GM21515 (cell line): ENCODE measurements around the gene SCYL1.

ENCODE experiments used
- ATAC-seq: cut with Tn5 transposase; IDR thresholded peaks from one replicate; pipeline ENCODE4 v1.9.1; 2021; ENCODE audit not compliant: unreplicated experiment

The SCYL1 gene

GRCh38 chr11:65565624-65566453, 41.0 kb downstream of the SCYL1 start:
- ATAC-seq: no peak

DNA sequence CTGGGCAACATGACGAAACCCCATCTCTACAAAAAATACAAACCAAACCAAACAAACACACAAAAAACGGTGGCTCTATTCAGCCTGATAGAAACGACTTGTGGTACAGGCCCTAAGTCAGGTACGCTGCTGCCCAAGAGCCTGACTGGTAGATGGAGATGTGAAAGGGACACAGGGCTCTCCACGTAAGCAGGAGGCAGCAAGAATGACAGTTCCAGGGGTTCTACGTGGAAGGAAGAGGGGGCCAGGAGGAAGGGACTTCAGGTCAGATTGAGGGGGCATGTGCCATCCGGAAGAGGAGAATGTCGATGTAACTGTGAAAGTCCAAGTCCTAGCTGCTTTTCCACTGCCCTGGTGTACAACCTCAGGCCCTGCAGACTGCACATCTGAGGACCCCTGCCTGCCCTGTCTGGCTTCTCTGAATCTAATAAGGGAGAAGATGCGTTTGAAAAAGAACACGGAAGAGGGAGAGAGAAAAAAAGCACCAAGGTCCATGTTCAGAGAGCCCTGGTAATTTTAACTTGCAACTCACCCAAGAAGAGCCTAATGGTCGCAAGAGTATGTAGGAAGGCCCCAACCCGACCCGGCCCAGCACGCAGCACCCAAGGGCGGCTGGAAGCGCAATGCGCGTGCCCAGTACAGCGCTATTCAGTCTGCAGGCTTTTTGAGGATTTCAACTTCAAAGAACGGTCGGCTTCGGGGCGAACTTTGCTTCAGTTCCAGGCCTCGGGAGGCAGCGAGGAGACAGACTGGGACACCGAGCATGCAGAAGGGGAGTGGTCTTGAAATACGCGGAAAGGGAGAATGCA, 44.5 kb downstream of the SCYL1 start:
- no peak for ATAC-seq

DNA sequence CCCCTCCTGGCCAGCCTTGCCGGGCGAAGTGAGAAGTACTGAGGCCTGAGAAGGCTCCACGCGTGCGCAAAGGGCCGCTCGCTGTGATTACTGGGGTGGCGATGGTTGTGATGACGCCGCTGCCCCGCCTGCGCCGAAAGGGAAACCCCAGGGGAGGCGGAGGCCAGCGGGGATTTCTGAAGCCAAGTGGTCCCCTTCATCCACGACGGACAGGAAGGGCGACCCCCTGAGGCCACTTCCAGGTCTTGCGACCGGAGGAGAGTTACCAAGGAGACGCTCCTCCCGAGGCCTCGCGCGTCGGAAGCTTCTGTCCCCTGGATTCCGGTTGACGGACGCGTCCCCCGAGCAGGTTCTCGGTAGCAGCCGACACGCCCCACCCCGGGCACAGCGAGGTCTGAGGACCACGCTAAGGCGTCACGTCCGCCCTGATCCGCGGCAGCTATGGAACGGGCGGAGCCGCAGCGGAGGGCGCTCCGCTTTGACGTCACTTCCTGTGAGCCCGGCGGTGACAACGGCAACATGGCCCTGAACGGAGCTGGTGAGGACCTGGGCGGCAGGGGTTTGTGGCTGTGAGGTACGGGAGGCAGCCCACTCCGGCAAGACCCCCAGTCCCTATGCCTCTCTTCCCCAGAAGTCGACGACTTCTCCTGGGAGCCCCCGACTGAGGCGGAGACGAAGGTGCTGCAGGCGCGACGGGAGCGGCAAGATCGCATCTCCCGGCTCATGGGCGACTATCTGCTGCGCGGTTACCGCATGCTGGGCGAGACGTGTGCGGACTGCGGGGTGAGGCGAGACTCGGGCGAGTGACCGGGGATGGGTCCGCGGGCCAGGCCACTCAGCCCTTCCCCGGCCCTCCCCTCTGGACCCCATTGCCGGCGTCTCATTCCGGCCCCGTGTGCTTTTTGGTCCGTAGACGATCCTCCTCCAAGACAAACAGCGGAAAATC, 45.4 kb downstream of the SCYL1 start, which contains the start of gene ZNRD2:
Gene ZNRD2, plus strand, starts transcription at position 505 of the 946 bp plus-strand sequence. Its CDS starts 15 bp downstream, at position 520.
- ATAC-seq: peak; percentile 56

DNA sequence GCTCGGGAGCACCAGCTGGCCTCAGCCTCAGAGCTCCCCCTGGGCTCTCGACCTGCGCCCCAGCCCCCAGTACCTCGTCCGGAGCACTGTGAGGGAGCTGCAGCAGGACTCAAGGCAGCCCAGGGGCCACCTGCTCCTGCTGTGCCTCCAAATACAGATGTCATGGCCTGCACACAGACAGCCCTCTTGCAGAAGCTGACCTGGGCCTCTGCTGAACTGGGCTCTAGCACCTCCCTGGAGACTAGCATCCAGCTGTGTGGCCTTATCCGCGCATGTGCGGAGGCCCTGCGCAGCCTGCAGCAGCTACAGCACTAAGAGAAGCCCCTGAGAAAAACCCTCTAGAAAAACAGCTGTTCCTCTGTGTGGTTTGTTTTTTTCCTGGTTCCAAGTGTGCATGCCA, 46.5 kb downstream of the SCYL1 start:
- ATAC-seq: no peak

DNA sequence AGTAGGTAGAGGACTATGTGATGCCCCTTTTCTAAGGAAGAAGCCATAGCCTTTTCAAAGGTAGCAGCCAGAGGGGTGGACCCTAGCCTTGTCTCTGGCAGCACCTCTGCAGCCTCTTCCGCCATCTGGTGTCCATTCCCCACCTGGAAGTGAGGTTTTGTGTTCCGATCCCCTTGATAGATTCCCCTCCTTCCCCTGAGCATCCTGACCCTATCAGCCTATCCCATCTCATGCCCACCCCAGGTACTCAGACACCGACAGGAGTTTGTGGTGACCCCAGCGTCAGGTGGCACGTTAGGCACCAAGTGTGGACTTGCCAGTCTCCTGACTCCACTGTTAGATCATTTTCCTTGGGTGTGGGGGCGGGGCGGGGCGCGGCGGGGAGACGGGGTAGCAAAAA, 47.1 kb downstream of the SCYL1 start:
- ATAC-seq: no peak

- no peak for ATAC-seq
These were observed 47.6 kb downstream of the SCYL1 start, which contains the start of gene FAM89B for GRCh38 chr11:65572356-65573051. Gene FAM89B, plus strand, starts transcription at chr11:65572538. Its CDS starts 132 bp downstream, at chr11:65572670.

GRCh38 chr11:65573391-65574079, 48.7 kb downstream of the SCYL1 start:
- no peak for ATAC-seq

- ATAC-seq: no peak
These were observed 49.4 kb downstream of the SCYL1 start for GRCh38 chr11:65574109-65574810.

DNA sequence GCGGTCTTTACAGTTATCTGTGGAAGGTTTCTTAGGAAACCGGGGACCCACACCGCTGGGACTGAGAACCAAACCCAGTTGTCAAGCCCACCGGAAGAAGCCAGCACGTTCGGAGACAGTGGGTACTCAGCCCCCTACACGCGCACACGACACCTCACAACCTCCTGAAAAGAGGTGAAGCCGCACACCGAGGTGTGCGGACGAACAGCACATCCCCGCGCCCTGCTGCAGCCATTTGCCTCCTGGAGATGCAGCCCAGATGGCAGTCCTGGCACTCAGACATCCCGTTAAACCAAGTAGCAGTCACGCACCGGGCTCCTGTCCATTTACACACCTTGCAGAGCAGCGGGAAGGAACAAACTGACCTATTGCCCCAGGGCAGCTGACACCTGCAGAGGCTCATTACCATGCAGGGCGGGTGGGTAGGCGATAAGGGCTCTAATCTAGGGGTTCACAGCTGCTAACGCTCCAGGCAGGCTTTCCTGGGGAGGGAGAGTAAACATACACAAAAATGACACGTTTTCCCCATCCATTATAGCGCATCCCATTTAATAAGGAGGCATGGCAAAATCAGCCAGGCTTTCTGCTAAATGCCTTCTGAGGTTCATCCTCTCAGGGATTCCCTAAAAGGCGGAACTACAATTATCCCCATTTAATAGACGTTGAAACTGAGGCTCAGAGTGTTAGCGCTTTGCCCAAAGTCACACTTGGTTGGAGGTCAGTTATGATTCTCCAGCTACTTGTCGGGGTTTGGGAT, 50.1 kb downstream of the SCYL1 start:
- no peak for ATAC-seq

DNA sequence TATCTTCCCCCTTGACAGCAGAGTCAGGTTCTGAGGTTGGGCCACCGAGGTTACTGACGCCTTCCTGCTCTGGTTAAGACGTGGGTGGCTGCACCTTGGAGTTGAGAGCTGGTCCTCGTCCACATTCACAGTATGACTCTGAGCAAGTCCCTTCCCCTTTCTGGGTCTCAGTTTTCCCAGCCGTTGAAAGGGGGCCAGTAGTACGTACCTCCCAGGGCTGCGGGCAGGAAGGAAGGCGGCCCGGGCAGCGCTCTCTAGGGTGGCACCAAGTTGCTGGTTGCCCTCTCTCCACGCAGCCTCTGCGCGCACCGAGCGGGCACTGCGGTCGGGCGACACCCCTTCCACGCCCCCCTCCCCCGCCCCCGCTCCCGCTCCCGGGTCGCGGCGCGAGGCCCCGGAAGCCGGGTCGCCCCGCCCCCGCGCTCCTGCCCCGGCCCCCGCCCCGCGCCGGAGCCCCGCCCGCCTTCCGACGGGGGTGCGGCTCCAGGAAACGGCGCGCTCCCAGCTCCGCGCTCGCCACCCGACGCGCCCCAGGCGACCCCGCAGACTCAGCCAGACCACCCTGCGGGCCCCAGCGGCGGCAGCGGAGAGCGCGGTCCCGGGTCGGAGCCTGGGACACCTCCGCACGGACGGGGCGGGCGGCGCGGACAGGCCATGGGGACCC, 50.8 kb downstream of the SCYL1 start, which contains the start of gene EHBP1L1:
Gene EHBP1L1, plus strand, starts transcription at position 486 of the 664 bp plus-strand sequence. CDS start 250 bp downstream, outside the sequence.
- ATAC-seq: no peak

- ATAC-seq: no peak
These were observed 51.5 kb downstream of the SCYL1 start for GRCh38 chr11:65576232-65576866.

DNA sequence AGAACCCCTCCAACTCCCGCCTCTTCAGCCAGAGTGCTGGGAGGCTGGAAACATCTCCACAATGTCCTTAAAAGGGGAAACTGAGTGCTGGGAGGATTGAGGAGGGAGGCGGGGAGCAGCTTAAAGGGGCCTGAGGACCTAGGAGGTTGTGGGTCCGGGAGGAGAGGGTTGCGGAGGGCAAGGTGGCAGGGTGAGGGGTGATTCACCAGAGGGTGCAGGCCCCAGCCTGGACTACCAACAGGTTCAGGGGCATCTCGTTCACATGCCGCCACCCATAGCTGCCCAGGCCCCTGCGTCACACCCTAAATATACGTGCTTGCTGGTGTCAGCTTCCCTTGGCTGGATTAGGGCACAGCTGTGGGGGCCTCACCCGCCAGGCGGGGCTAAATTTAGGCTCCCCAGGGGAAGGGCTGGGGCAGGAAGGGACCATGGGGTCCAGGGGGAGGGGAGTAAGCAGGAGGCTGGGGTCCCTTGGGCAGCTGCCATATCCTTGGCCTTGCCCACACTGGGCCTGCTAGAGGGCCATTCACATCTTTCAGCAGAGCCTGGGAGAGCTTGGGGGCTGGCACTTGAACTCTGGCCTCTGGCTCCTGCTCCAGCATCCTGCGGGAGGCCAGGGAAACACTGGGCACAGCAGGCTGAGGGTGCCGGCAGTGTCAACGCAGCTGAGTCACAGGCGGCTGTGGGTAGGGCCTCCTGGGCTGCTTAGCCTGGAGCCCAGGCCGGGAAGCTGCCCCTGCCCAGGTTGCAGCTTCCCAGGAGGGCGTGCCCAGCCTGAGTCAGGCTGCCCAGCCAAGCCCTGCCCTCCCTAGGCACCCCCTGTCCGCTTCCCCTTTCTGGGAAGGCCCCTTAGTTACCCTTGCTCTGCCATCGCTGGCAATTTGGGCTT, 52.2 kb downstream of the SCYL1 start:
- ATAC-seq: no peak

GRCh38 chr11:65577756-65578109, 52.9 kb downstream of the SCYL1 start:
- no peak for ATAC-seq

- ATAC-seq: no peak
These were observed 53.3 kb downstream of the SCYL1 start for GRCh38 chr11:65578134-65578533.

GRCh38 chr11:65578667-65579066, 53.8 kb downstream of the SCYL1 start:
- ATAC-seq: no peak

DNA sequence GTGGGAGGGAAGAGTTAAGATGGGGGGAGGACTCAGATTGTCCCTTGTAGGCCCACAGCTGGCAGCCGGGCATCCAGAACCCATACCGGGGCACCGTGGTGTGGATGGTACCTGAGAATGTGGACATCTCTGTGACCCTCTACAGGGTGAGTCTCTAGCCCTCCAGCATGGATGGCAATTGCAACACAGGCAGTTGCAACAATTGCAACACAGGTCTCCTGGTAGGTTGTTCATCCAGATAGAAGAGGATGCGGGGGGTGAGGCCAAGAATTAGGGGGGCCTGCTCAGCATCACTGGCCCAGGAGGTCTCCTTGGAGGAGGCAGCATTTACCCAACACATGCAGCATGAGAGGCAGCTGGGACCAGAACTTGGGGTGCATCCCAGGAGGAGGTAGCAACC, 54.4 kb downstream of the SCYL1 start:
- ATAC-seq: no peak
